A673 (cell line): Measurements from ENCODE around the gene TST. TPM values are rescaled to one million over a fixed set of nuclear protein-coding genes. Genes with fewer than 3 reads are reported as not detected.

Experiments
- BruUV-seq: library from RNA; stranded (reverse); fragments of 400-500 nt; replicated peaks from 2 replicates; lab custom pipeline; 2021; lab: Mats Ljungman, UMichigan
- CTCF ChIA-PET: fragments of 300-600 bp; sonication (Branson Sonifier 250); formaldehyde crosslinking; loops from one replicate; lab custom pipeline; 2022; ENCODE audit warnings: antibody characterized with exemption; lab: Charles Lee
- POLR2A ChIA-PET: fragments of 300-600 bp; sonication (Branson Sonifier 250); formaldehyde crosslinking; loops from one replicate; lab custom pipeline; 2022; ENCODE audit warnings: antibody characterized with exemption; ENCODE audit not compliant: low non-redundant PET; lab: Charles Lee
- DNase-seq: peaks from one replicate; pipeline ENCODE4 v3.0.0-alpha.2; 2015; ENCODE audit warnings: low spot score
- H3K27ac ChIP-seq: fragments of 200-600 bp; sonication (generic); 2 replicates; pipeline ENCODE4 v1.5.1; 2016; ENCODE audit warnings: mixed run types, low read depth, mild to moderate bottlenecking, mixed read lengths, antibody characterized with exemption, low read length; ENCODE audit not compliant: poor library complexity, severe bottlenecking
- H3K27me3 ChIP-seq: fragments of 200-600 bp; sonication (generic); replicated peaks from 2 replicates; pipeline ENCODE4 v1.6.1; 2017; ENCODE audit warnings: mixed run types, low read depth, mild to moderate bottlenecking, mixed read lengths, antibody characterized with exemption, low read length; ENCODE audit not compliant: insufficient read depth, poor library complexity
- H3K36me3 ChIP-seq: fragments of 200-600 bp; sonication (generic); 2 replicates; pipeline ENCODE4 v1.6.1; 2016; ENCODE audit warnings: mixed run types, mild to moderate bottlenecking, mixed read lengths, antibody characterized with exemption, low read length; ENCODE audit not compliant: insufficient read depth, poor library complexity, severe bottlenecking
- H3K4me1 ChIP-seq: fragments of 200-600 bp; sonication (generic); 2 replicates; pipeline ENCODE4 v1.6.1; 2017; ENCODE audit warnings: mixed run types, mild to moderate bottlenecking, mixed read lengths, antibody characterized with exemption, low read length; ENCODE audit not compliant: insufficient read depth, poor library complexity, severe bottlenecking
- H3K4me3 ChIP-seq: fragments of 200-600 bp; sonication (generic); 2 replicates; pipeline ENCODE4 v1.5.1; 2016; ENCODE audit warnings: low read depth, mixed run types, mild to moderate bottlenecking, mixed read lengths, low read length; ENCODE audit not compliant: poor library complexity, severe bottlenecking
- H3K9me3 ChIP-seq: fragments of 200-600 bp; sonication (generic); 2 replicates; pipeline ENCODE4 v1.6.1; 2016; ENCODE audit warnings: mixed run types, low read depth, mild to moderate bottlenecking, mixed read lengths, antibody characterized with exemption, low read length; ENCODE audit not compliant: poor library complexity, severe bottlenecking
- CTCF ChIP-seq: fragments of 300-800, 200-600 bp; sonication (generic); conservative IDR thresholded peaks from 2 replicates; pipeline ENCODE4 v1.5.1; 2017; ENCODE audit warnings: low read depth, mild to moderate bottlenecking, antibody characterized with exemption, low read length, moderate library complexity, mixed read lengths
- EZH2 ChIP-seq: fragments of 200-600 bp; sonication (generic); IDR thresholded peaks from 2 replicates; pipeline ENCODE4 v1.6.1; 2017; ENCODE audit warnings: borderline replicate concordance, low read depth, mild to moderate bottlenecking, mixed read lengths, antibody characterized with exemption, low read length; ENCODE audit not compliant: poor library complexity, severe bottlenecking
- intact Hi-C: fragments of 100-400 bp; cut with micrococcal nuclease; formaldehyde crosslinking; loops from one replicate; pipeline ENCODE4 v1.10.0; 2022; ENCODE audit not compliant: unreplicated experiment
- total RNA-seq: library from RNA; stranded (reverse); gene quantifications from 2 replicates; pipeline ENCODE4 v1.2.3, GENCODE V29; 2021

TST gene
- total RNA-seq, 1 experiment from 2014 or later: 31.3 TPM

- no TSS peak for BruUV-seq
- no peak for DNase-seq
- Histone ChIP-seq H3K27ac (no peak overlapping the region), H3K36me3 (peaks cover 5% of the 10 kb centered on the region), H3K27me3 (no peaks in the 10 kb centered on the region), H3K4me3 (no peak overlapping the region), H3K9me3 (no peaks in the 10 kb centered on the region), H3K4me1 (no peaks in the 10 kb centered on the region)
- CTCF ChIA-PET: interaction anchor here (0.7 kb wide), 1 partner anchor 107 kb away, joined by 8 read pairs; no protein-coding TSS in a partner anchor
- TF ChIP-seq CTCF: no peak
- no peak for TF ChIP-seq EZH2
- intact Hi-C loops: no loop called here
- POLR2A ChIA-PET: interaction anchor here (0.6 kb wide), 1 partner anchor 532 kb away, joined by 4 read pairs; no protein-coding TSS in a partner anchor
Observed at GRCh38 chr22:37061611-37062375, 42.5 kb upstream of the TST start.

GRCh38 chr22:37060801-37061610 lies 41.8 kb upstream of the TST start:
- peaks cover 5% of the 10 kb centered on the region for H3K36me3 ChIP-seq
- H3K9me3 ChIP-seq: no peaks in the 10 kb centered on the region
- POLR2A ChIA-PET: no interaction called here
- no peak for DNase-seq
- H3K4me3 ChIP-seq: no peak overlapping the region
- intact Hi-C loops: no loop called here
- no TSS peak for BruUV-seq
- CTCF ChIA-PET: no interaction called here
- no peak for TF ChIP-seq CTCF
- no peaks in the 10 kb centered on the region for H3K27me3 ChIP-seq
- no peaks in the 10 kb centered on the region for H3K4me1 ChIP-seq
- H3K27ac ChIP-seq: no peak overlapping the region

- CTCF ChIA-PET: no interaction called here
- H3K9me3 ChIP-seq: no peaks in the 10 kb centered on the region
Observed at GRCh38 chr22:37059876-37060449, 40.7 kb upstream of the TST start.

More at GRCh38 chr22:37059876-37060449, 40.7 kb upstream of the TST start:
- POLR2A ChIA-PET: no interaction called here
- BruUV-seq: no TSS peak
- no peak for DNase-seq
- TF ChIP-seq CTCF: no peak
- no peak for TF ChIP-seq EZH2
- Histone ChIP-seq H3K4me1 (no peaks in the 10 kb centered on the region), H3K36me3 (peaks cover 5% of the 10 kb centered on the region), H3K27me3 (no peaks in the 10 kb centered on the region), H3K4me3 (no peak overlapping the region), H3K27ac (no peak overlapping the region)
- intact Hi-C loops: no loop called here
